Smooth muscle cell (in vitro differentiated cells): ENCODE measurements around the gene SFXN5. TPM values are rescaled to one million over a fixed set of nuclear protein-coding genes. Genes with fewer than 3 reads are reported as not detected.

Source experiments
- DNase-seq: peaks from one replicate; lab custom pipeline; 2025; ENCODE audit not compliant: unreplicated experiment; lab: John Stamatoyannopoulos, UW
- H2AFZ ChIP-seq: fragments of 200-600 bp; sonication (generic); 2 replicates; pipeline ENCODE4 v1.6.0; 2016; ENCODE audit warnings: antibody characterized with exemption, low read depth, mild to moderate bottlenecking
- H3F3A ChIP-seq: fragments of 200-600 bp; sonication (generic); 2 replicates; pipeline ENCODE4 v1.6.0; 2017; ENCODE audit warnings: antibody characterized with exemption, low read depth
- H3K27ac ChIP-seq: fragments of 200-600 bp; sonication (generic); 2 replicates; pipeline ENCODE4 v1.5.1; 2016; ENCODE audit warnings: low read depth, mild to moderate bottlenecking
- H3K27me3 ChIP-seq: fragments of 200-600 bp; sonication (generic); 2 replicates; pipeline ENCODE4 v1.6.1; 2016; ENCODE audit warnings: low read depth, mild to moderate bottlenecking
- H3K36me3 ChIP-seq: fragments of 200-600 bp; sonication (generic); 2 replicates; pipeline ENCODE4 v1.5.1; 2016; ENCODE audit warnings: low read depth
- H3K4me1 ChIP-seq: fragments of 200-600 bp; sonication (generic); 2 replicates; pipeline ENCODE4 v1.5.1; 2016; ENCODE audit warnings: low read depth
- H3K4me2 ChIP-seq: fragments of 200-600 bp; sonication (generic); 2 replicates; pipeline ENCODE4 v1.6.0; 2016; ENCODE audit warnings: mild to moderate bottlenecking
- H3K4me3 ChIP-seq: fragments of 200-600 bp; sonication (generic); 2 replicates; pipeline ENCODE4 v1.5.1; 2016; ENCODE audit warnings: mild to moderate bottlenecking
- H3K79me2 ChIP-seq: fragments of 200-600 bp; sonication (generic); 2 replicates; pipeline ENCODE4 v1.6.0; 2016; ENCODE audit warnings: low read depth, mild to moderate bottlenecking
- H3K9ac ChIP-seq: fragments of 200-600 bp; sonication (generic); 2 replicates; pipeline ENCODE4 v1.6.0; 2016; ENCODE audit warnings: low read depth
- H3K9me3 ChIP-seq: fragments of 200-600 bp; sonication (generic); replicated peaks from 2 replicates; pipeline ENCODE4 v1.5.1; 2016; ENCODE audit warnings: low read depth
- H4K20me1 ChIP-seq: fragments of 200-600 bp; sonication (generic); 2 replicates; pipeline ENCODE4 v1.6.0; 2016; ENCODE audit warnings: low read depth
- CTCF ChIP-seq: fragments of 200-600 bp; sonication (generic); IDR thresholded peaks from 2 replicates; pipeline ENCODE4 v1.5.1; 2017; ENCODE audit warnings: borderline replicate concordance, mild to moderate bottlenecking, antibody characterized with exemption; ENCODE audit not compliant: insufficient read depth, poor library complexity, severe bottlenecking
- WGBS: methylation state at CpG from one replicate; pipeline ENCODE4 v1.1.7; 2016; ENCODE audit warnings: low lambda C conversion rate; 5-methylcytosine and 5-hydroxymethylcytosine counted together
- polyA plus RNA-seq: library from polyadenylated mRNA; unstranded; fragments of >200 nt; fragmentation: Nextera tagmentation; extraction: Ambion mirVana; gene quantifications from 2 replicates; pipeline ENCODE4 v1.2.1, GENCODE V29; 2016
- total RNA-seq: library from RNA; depleted of rRNA; stranded (reverse); fragments of >200 nt; gene quantifications from 2 replicates; pipeline ENCODE4 v1.2.3, GENCODE V29; 2014

SFXN5 gene
- total and polyA plus RNA-seq, 2 experiments from 2014 or later: 6.9 to 8.3 TPM

GRCh38 chr2:72920318-72921087 is 151.0 kb downstream of the SFXN5 start:
- Histone ChIP-seq H3K36me3 (no peaks in the 10 kb centered on the region), H4K20me1 (peaks cover 17% of the 10 kb centered on the region), H3K27me3 (peaks cover 100% of the 10 kb centered on the region), H3K4me3 (peak overlapping the region; percentile 36), H2AFZ (no peak overlapping the region), H3K9ac (no peak overlapping the region), H3K27ac (no peak overlapping the region), H3K4me2 (peak overlapping the region; percentile 75), H3F3A (no peaks in the 10 kb centered on the region), H3K4me1 (peaks cover 32% of the 10 kb centered on the region), H3K79me2 (no peaks in the 10 kb centered on the region), H3K9me3 (no peaks in the 10 kb centered on the region)
- DNase-seq: no peak
- TF ChIP-seq CTCF: no peak
- 1% methylated on average over 76 of the region's 77 CpGs for WGBS

- Histone ChIP-seq H3K4me3 (peak overlapping the region; percentile 36), H3K36me3 (no peaks in the 10 kb centered on the region), H2AFZ (no peak overlapping the region), H3K4me1 (peaks cover 33% of the 10 kb centered on the region), H3K9me3 (no peaks in the 10 kb centered on the region), H3K9ac (no peak overlapping the region), H3F3A (no peaks in the 10 kb centered on the region), H3K4me2 (peak overlapping the region; percentile 75), H4K20me1 (peaks cover 11% of the 10 kb centered on the region), H3K27me3 (peaks cover 100% of the 10 kb centered on the region), H3K79me2 (no peaks in the 10 kb centered on the region), H3K27ac (no peak overlapping the region)
- no peak for DNase-seq
- no peak for TF ChIP-seq CTCF
- 4% methylated on average over 47 of the region's 48 CpGs for WGBS
These were observed 151.8 kb downstream of the SFXN5 start for GRCh38 chr2:72919414-72920317.

GRCh38 chr2:72917877-72918553 is 153.5 kb downstream of the SFXN5 start:
- Histone ChIP-seq H3K27ac (no peak overlapping the region), H3K36me3 (no peaks in the 10 kb centered on the region), H3K4me2 (peak overlapping the region; percentile 75), H3K4me1 (peaks cover 28% of the 10 kb centered on the region), H4K20me1 (peaks cover 7% of the 10 kb centered on the region), H3K79me2 (no peaks in the 10 kb centered on the region), H3K9me3 (no peaks in the 10 kb centered on the region), H3F3A (no peaks in the 10 kb centered on the region), H3K27me3 (peaks cover 100% of the 10 kb centered on the region), H3K9ac (no peak overlapping the region), H3K4me3 (peak overlapping the region; percentile 36), H2AFZ (no peak overlapping the region)
- WGBS: 1% methylated on average over 77 of the region's 89 CpGs
- TF ChIP-seq CTCF: no peak
- DNase-seq: no peak
